Activated T-cell treated with anti-CD3 and anti-CD28 coated beads, Interleukin-2, amount 50 U/mL, for 72 hours (primary cell): Measurements from ENCODE around the gene FAM98C. TPM values are rescaled to one million over a fixed set of nuclear protein-coding genes. Genes with fewer than 3 reads are reported as not detected.

Experiments used
- ATAC-seq, 2 donors: fragments of 150-1000 bp; cut with Tn5 transposase; replicated peaks in 1 of 2; 2 replicates each; pipeline ENCODE4 v1.10.0; 2021; ENCODE audit warnings: moderate library complexity in 2 of 2, mild to moderate bottlenecking in 1 of 2
- DNase-seq, 2 donors: peaks; one replicate each; pipeline ENCODE4 v3.0.0; 2021 to 2022; ENCODE audit warnings: mixed read lengths in 1 of 2
- H3K27ac Mint-ChIP-seq: one replicate; pipeline ENCODE4 v1.8.0; 2022; ENCODE audit warnings: mild to moderate bottlenecking, moderate library complexity, mixed read lengths
- H3K27me3 Mint-ChIP-seq: one replicate; pipeline ENCODE4 v1.8.0; 2022; ENCODE audit warnings: low read depth, mixed read lengths
- H3K36me3 Mint-ChIP-seq, 2 donors: one replicate each; pipeline ENCODE4 v1.8.0; 2022; ENCODE audit warnings: mixed read lengths in 2 of 2, mild to moderate bottlenecking in 1 of 2; ENCODE audit not compliant: insufficient read depth in 2 of 2
- H3K4me1 Mint-ChIP-seq: one replicate; pipeline ENCODE4 v1.8.0; 2022; ENCODE audit warnings: low read depth, mixed read lengths
- H3K4me3 Mint-ChIP-seq, 2 donors: one replicate each; pipeline ENCODE4 v1.8.0; 2022; ENCODE audit warnings: mild to moderate bottlenecking in 2 of 2, mixed read lengths in 2 of 2, moderate library complexity in 2 of 2
- H3K9me3 Mint-ChIP-seq, 2 donors: one replicate each; pipeline ENCODE4 v1.8.0; 2022; ENCODE audit warnings: mixed read lengths in 2 of 2
- total RNA-seq, 2 donors: library from RNA; stranded (reverse); gene quantifications; one replicate each; pipeline ENCODE4 v1.2.3, GENCODE V29; 2022

The FAM98C gene
- total RNA-seq, 2 donors from 2014 or later: 41.0 to 45.1 TPM

DNA sequence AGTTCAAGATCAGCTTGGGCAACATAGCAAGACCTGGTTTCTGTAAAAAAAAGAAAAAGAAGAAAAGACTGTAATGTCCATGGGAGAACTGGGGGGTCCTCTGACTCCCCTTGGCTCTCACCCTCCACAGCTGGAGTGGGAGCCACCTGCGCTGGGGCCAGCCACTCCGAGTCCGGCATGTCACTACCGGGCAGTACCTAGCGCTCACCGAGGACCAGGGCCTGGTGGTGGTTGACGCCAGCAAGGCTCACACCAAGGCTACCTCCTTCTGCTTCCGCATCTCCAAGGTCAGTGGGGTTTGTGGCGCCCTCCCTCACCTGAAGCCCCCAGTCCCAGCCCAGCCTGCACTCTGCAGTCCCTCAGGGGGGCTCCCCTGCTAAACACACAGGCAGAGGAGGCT lies 45.3 kb downstream of the FAM98C start:
- H3K4me1 Mint-ChIP-seq: no peaks in the 10 kb centered on the region
- ATAC-seq (no peak), DNase-seq (no peak)
- H3K27me3 Mint-ChIP-seq: no peaks in the 10 kb centered on the region
- H3K36me3 Mint-ChIP-seq: peaks cover 0 to 3% of the 10 kb centered on the region in 2 donors
- no peak overlapping the region for H3K27ac Mint-ChIP-seq
- H3K4me3 Mint-ChIP-seq: no peak overlapping the region
- no peaks in the 10 kb centered on the region for H3K9me3 Mint-ChIP-seq

DNA sequence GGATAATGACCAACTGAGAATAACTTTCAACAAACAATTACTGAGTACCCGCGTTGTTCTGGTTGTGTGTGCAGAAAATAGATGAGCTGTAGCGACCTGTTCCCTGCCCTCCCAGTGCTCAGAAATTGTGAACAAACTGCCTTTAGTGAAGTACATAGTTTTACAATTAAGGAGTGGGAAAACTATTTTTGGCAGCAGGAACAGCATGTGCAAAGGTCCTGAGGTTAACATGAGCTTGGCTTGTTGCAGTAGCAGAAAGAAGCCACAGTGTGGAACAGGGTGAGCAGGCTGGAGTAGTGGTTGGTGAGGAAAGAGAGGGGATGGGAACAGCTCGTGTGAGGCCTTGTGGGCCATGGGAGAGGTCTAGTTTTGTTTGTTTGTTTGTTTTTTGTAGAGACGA lies 46.6 kb downstream of the FAM98C start:
- no peak overlapping the region for H3K4me3 Mint-ChIP-seq
- H3K27me3 Mint-ChIP-seq: no peaks in the 10 kb centered on the region
- DNase-seq: no peak
- peaks cover 0 to 5% of the 10 kb centered on the region in 2 donors for H3K36me3 Mint-ChIP-seq
- no peak overlapping the region for H3K27ac Mint-ChIP-seq
- no peak for ATAC-seq
- H3K4me1 Mint-ChIP-seq: no peaks in the 10 kb centered on the region
- peaks cover 0 to 1% of the 10 kb centered on the region in 2 donors for H3K9me3 Mint-ChIP-seq

DNA sequence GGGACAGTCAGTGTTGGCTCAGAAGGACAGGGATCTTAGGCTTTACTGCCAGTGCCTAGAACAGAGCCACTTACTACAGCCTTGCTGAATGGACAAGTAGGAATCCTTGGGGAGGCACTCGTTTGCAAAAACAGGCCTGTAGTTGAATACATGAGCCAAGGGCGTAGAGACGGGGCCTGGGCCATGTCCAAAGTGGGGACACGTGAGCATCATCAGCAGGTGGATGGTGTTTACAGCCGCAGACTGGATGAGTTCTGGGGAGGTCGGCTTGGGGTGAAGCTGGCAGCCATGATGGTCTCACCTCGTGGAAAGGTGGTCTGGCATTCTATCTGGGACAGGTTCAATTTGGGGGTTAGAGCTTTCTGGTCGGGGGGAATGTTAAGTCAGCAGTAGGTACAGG lies 48.1 kb downstream of the FAM98C start:
- Mint-ChIP-seq H3K27ac (no peak overlapping the region), H3K27me3 (no peaks in the 10 kb centered on the region), H3K9me3 (peaks cover 0 to 1% of the 10 kb centered on the region in 2 donors), H3K4me1 (no peaks in the 10 kb centered on the region), H3K36me3 (peaks cover 0 to 2% of the 10 kb centered on the region in 2 donors), H3K4me3 (no peak overlapping the region)
- ATAC-seq (no peak), DNase-seq (no peak)

DNA sequence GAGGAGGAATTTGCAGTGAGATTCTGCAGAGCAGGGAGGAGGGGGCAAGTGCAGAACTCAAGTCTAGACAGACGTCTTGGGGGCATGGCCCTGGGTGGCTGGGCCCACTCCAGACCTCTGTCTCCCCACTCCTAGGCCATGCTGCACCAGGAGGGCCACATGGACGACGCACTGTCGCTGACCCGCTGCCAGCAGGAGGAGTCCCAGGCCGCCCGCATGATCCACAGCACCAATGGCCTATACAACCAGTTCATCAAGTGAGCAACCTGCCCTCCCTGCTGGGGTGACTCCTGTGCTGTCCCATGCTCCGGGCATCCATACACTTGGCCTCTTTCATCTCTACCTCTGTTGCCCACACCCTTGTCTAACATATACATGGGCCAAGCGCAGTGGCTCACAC lies 48.7 kb downstream of the FAM98C start:
- Mint-ChIP-seq H3K4me3 (no peak overlapping the region), H3K36me3 (peaks cover 0 to 2% of the 10 kb centered on the region in 2 donors), H3K9me3 (peaks cover 0 to 1% of the 10 kb centered on the region in 2 donors), H3K27ac (no peak overlapping the region), H3K27me3 (no peaks in the 10 kb centered on the region), H3K4me1 (no peaks in the 10 kb centered on the region)
- DNase-seq (no peak), ATAC-seq (no peak)

DNA sequence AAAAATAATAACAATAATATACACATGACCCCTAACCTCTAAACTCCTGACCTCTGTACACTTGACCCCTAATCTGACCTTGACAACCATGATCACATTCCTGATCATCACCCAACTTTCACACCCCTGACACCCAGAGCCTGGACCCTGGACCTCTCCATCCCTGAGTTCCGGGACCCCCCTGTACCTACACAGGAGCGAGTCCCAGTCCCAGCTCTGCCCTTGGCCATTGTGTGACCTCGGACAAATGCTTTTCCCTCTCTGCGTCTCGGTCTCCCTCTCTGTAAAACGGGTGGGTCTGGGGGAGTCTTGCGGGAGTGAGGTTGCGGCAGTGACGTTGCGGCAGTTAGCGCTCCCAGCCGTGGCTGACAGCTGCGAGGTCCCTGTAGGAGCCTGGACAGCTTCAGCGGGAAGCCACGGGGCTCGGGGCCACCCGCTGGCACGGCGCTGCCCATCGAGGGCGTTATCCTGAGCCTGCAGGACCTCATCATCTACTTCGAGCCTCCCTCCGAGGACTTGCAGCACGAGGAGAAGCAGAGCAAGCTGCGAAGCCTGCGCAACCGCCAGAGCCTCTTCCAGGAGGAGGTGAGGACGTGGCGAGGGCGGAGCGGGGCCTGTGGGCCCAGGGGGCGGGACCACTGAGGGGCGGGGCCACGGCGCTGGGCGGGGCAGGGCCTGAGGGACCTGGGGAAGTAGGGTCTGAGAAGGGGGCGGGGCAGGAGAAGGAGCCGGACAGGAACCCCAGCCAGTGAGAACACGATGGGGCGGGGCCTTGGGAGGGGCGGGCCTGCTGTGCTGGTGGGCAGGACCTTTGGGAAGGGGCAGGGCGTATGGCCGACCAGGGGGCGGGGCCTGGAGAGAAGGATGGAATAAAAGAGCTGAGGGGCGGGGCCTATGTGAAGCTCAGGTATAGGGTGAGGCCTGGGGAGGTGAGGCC lies 49.8 kb downstream of the FAM98C start:
- peak; percentile 7 to 10 for DNase-seq
- Mint-ChIP-seq H3K9me3 (peaks cover 0 to 1% of the 10 kb centered on the region in 2 donors), H3K27me3 (no peaks in the 10 kb centered on the region), H3K4me1 (no peaks in the 10 kb centered on the region), H3K4me3 (no peak overlapping the region), H3K36me3 (peaks cover 0 to 2% of the 10 kb centered on the region in 2 donors), H3K27ac (no peak overlapping the region)
- ATAC-seq: peak in 1 of 2 donors; percentile 11

DNA sequence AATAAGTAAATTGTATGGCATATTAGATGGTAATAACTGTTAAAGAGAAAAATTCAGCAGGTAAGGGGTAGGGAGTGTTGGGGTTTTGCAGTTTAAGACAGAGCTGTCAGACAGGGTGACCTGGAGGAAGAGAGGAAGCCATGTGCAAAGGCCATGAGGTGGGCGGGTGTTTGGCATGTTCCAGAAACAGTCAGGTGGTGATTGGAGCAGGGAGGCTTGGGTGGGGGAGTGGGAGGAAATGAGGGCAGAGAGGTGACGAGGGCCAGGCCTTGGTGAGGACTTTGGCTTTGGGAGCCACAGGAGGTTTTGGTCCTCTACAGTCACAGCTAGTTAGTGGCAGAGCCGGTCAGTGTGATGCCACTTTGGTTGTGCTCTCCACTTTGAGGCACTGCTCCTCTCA lies 50.7 kb downstream of the FAM98C start:
- DNase-seq (no peak), ATAC-seq (no peak)
- peaks cover 0 to 1% of the 10 kb centered on the region in 2 donors for H3K9me3 Mint-ChIP-seq
- no peaks in the 10 kb centered on the region for H3K27me3 Mint-ChIP-seq
- H3K4me1 Mint-ChIP-seq: no peaks in the 10 kb centered on the region
- no peak overlapping the region for H3K27ac Mint-ChIP-seq
- peaks cover 0 to 2% of the 10 kb centered on the region in 2 donors for H3K36me3 Mint-ChIP-seq
- no peak overlapping the region for H3K4me3 Mint-ChIP-seq

DNA sequence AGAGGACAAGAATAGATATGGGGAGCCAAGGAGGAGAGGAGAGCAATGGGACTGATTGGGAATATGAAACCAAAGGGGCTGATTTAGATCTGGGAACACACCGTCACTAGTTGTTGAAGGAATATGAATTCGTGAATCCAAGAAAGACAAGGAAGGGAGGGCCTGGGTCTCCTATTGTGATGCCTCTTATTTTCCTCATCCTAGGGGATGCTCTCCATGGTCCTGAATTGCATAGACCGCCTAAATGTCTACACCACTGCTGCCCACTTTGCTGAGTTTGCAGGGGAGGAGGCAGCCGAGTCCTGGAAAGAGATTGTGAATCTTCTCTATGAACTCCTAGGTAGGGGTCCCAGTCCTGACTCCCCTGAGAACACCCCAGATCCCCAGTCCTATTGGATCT lies 52.1 kb downstream of the FAM98C start:
- Mint-ChIP-seq H3K4me1 (no peaks in the 10 kb centered on the region), H3K36me3 (peaks cover 0 to 2% of the 10 kb centered on the region in 2 donors), H3K4me3 (no peak overlapping the region), H3K27ac (no peak overlapping the region), H3K9me3 (peaks cover 0 to 1% of the 10 kb centered on the region in 2 donors), H3K27me3 (peaks cover 11% of the 10 kb centered on the region)
- ATAC-seq: no peak
- DNase-seq: no peak

DNA sequence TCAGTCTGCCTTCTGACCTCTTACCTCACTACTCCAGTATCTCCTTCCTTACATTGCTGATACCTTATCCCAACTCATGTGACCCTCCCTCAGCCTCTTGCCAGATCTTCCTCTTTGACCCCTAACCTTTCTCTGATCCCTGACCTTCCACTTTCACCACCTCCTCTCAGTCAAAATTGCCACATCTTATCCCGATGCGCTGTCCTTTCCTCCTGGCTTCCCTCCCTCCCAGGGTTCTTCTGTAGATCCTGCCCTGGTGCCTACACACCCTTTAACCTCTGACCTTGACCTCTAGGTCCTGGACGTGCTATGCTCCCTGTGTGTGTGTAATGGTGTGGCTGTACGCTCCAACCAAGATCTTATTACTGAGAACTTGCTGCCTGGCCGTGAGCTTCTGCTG lies 54.3 kb downstream of the FAM98C start:
- ATAC-seq (no peak), DNase-seq (no peak)
- peaks cover 0 to 1% of the 10 kb centered on the region in 2 donors for H3K9me3 Mint-ChIP-seq

DNA sequence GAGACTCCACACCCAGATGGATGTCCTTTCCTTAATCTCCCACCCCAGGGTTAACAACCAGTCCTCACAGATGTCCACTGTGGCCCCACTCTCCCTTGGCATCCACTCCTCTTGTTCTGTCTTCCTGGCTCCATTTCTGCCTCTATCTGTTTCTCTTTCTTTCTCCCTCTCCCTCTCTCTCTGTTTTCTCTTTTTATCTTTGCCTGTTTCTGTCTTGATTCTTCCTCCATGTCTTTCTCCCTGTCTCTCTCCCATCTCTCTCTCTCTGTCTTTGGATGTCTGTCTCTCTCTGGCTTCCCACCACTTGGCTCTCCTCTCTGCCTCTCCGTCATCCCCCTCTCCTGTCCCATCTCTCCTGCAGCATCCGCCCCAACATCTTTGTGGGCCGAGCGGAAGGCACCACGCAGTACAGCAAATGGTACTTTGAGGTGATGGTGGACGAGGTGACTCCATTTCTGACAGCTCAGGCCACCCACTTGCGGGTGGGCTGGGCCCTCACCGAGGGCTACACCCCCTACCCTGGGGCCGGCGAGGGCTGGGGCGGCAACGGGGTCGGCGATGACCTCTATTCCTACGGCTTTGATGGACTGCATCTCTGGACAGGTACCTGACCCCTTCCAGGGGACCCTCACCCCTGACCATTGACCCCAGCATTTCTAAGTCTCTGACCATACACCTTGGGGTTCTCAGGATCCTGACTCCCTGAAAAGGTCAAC lies 55.0 kb downstream of the FAM98C start:
- Mint-ChIP-seq H3K36me3 (peaks cover 0 to 2% of the 10 kb centered on the region in 2 donors), H3K27me3 (peaks cover 20% of the 10 kb centered on the region), H3K9me3 (peaks cover 0 to 1% of the 10 kb centered on the region in 2 donors), H3K4me1 (no peaks in the 10 kb centered on the region), H3K4me3 (no peak overlapping the region), H3K27ac (no peak overlapping the region)
- DNase-seq: no peak
- no peak for ATAC-seq

More for the DNA sequence above, 54.3 kb downstream of the FAM98C start:
- H3K4me1 Mint-ChIP-seq: no peaks in the 10 kb centered on the region
- no peak overlapping the region for H3K4me3 Mint-ChIP-seq
- H3K27me3 Mint-ChIP-seq: peaks cover 15% of the 10 kb centered on the region
- no peak overlapping the region for H3K27ac Mint-ChIP-seq
- H3K36me3 Mint-ChIP-seq: peaks cover 0 to 2% of the 10 kb centered on the region in 2 donors

Other genes starting within 250 kb of the FAM98C start
- gene DPF1, start 178.9 kb upstream of the FAM98C start, total RNA-seq: under 1 TPM; 0.65 to 0.99 TPM
- gene PPP1R14A, start 146.7 kb upstream of the FAM98C start, total RNA-seq: 1 to 10 TPM; 1.7 to 3.8 TPM
- 100 to 1,000 TPM in 1 of 2 donors, 10 to 100 TPM in 1; 89.1 to 115 TPM for gene SPINT2, start 138.5 kb upstream of the FAM98C start, total RNA-seq
- gene C19orf33, start 98.8 kb upstream of the FAM98C start, total RNA-seq: not detected
- 10 to 100 TPM; 70.3 TPM for gene YIF1B, start 87.1 kb upstream of the FAM98C start, total RNA-seq
- gene KCNK6, start 83.2 kb upstream of the FAM98C start, total RNA-seq: 10 to 100 TPM; 10.2 to 10.3 TPM
- 1 to 10 TPM; 6.4 to 6.7 TPM for gene CATSPERG, start 67.3 kb upstream of the FAM98C start, total RNA-seq
- 100 to 1,000 TPM; 136 to 168 TPM for gene PSMD8, start 28.5 kb upstream of the FAM98C start, total RNA-seq
- gene GGN, start 15.1 kb upstream of the FAM98C start, total RNA-seq: 1 to 10 TPM in 1 of 2 donors, under 1 TPM in 1; 0.43 to 1.4 TPM
- 1 to 10 TPM; 1.7 to 4.2 TPM for gene SPRED3, start 14.4 kb upstream of the FAM98C start, total RNA-seq
- gene RASGRP4, start 23.1 kb downstream of the FAM98C start, total RNA-seq: 10 to 100 TPM; 10.1 to 11.3 TPM
- gene RYR1, start 30.6 kb downstream of the FAM98C start, total RNA-seq: 1 to 10 TPM; 3.3 to 5.3 TPM
- 100 to 1,000 TPM; 261 to 262 TPM for gene MAP4K1, start 214.9 kb downstream of the FAM98C start, total RNA-seq
- gene EIF3K, start 216.1 kb downstream of the FAM98C start, total RNA-seq: 100 to 1,000 TPM; 219 to 237 TPM
- 100 to 1,000 TPM; 200 to 227 TPM for gene ACTN4, start 244.6 kb downstream of the FAM98C start, total RNA-seq